Trophoblast cell (in vitro differentiated cells and primary cell): ENCODE measurements around the gene OR52B6.
A peak's percentile ranks its signal among the peaks of the same experiment; 100 is the strongest.
"Not testable (repeated sequence)": the region's sequence is repeated elsewhere in the genome, so short reads cannot be mapped to it uniquely, and the experiment has no call there.

ENCODE experiments used
- DNase-seq, 2 donors: peaks; one replicate each; pipeline ENCODE4 v3.0.0-alpha.2; 2016
- H2AFZ ChIP-seq: 2 replicates; pipeline ENCODE4 v1.6.1; 2013; ENCODE audit warnings: low read length, moderate library complexity, mild to moderate bottlenecking; ENCODE audit not compliant: insufficient read depth, poor library complexity
- H2AK5ac ChIP-seq: 2 replicates; pipeline ENCODE4 v1.6.1; 2013; ENCODE audit warnings: mild to moderate bottlenecking, low read length
- H2BK120ac ChIP-seq: 2 replicates; pipeline ENCODE4 v1.6.1; 2013; ENCODE audit warnings: low read length, mild to moderate bottlenecking, moderate library complexity; ENCODE audit not compliant: insufficient read depth, poor library complexity
- H2BK12ac ChIP-seq: 2 replicates; pipeline ENCODE4 v1.6.1; 2013; ENCODE audit warnings: mild to moderate bottlenecking, low read length, moderate library complexity
- H2BK5ac ChIP-seq: 2 replicates; pipeline ENCODE4 v1.6.1; 2013; ENCODE audit warnings: low read length, low read depth, moderate library complexity, mild to moderate bottlenecking; ENCODE audit not compliant: poor library complexity
- H3K14ac ChIP-seq: 2 replicates; pipeline ENCODE4 v1.6.1; 2013; ENCODE audit warnings: mild to moderate bottlenecking, low read length
- H3K18ac ChIP-seq: 2 replicates; pipeline ENCODE4 v1.6.1; 2013; ENCODE audit warnings: mild to moderate bottlenecking, low read length
- H3K23ac ChIP-seq: 2 replicates; pipeline ENCODE4 v1.6.1; 2013; ENCODE audit warnings: low read length
- H3K27ac ChIP-seq: 2 replicates; pipeline ENCODE4 v1.5.1; 2013; ENCODE audit warnings: low read depth, mild to moderate bottlenecking, inconsistent platforms, low read length, moderate library complexity
- H3K27me3 ChIP-seq: 2 replicates; pipeline ENCODE4 v1.6.1; 2013; ENCODE audit warnings: inconsistent platforms, mild to moderate bottlenecking, low read length, moderate library complexity; ENCODE audit not compliant: insufficient read depth
- H3K36me3 ChIP-seq, 2 experiments: 1 replicate in 1 of 2; 2 replicates in 1 of 2; pipeline ENCODE4 v1.6.1; 2013; ENCODE audit warnings: low read length in 2 of 2, mild to moderate bottlenecking in 2 of 2, moderate library complexity in 1 of 2; ENCODE audit not compliant: insufficient read depth in 2 of 2, control insufficient read depth in 1 of 2
- H3K4ac ChIP-seq: 2 replicates; pipeline ENCODE4 v1.6.1; 2013; ENCODE audit warnings: low read depth, mild to moderate bottlenecking, low read length, moderate library complexity
- H3K4me1 ChIP-seq, 2 experiments: 1 replicate in 1 of 2; 2 replicates in 1 of 2; pipeline ENCODE4 v1.6.1; 2013; ENCODE audit warnings: low read length in 2 of 2, mild to moderate bottlenecking in 2 of 2, moderate library complexity in 1 of 2; ENCODE audit not compliant: insufficient read depth in 2 of 2, control insufficient read depth in 1 of 2
- H3K4me2 ChIP-seq: 2 replicates; pipeline ENCODE4 v1.6.1; 2013; ENCODE audit warnings: inconsistent platforms, mild to moderate bottlenecking, low read length, moderate library complexity
- H3K4me3 ChIP-seq: 2 replicates; pipeline ENCODE4 v1.5.1; 2013; ENCODE audit warnings: mild to moderate bottlenecking, low read depth, low read length, inconsistent platforms
- H3K79me1 ChIP-seq: one replicate; pipeline ENCODE4 v1.6.1; 2013; ENCODE audit warnings: low read length
- H3K79me2 ChIP-seq: 2 replicates; pipeline ENCODE4 v1.6.1; 2013; ENCODE audit warnings: low read length, mild to moderate bottlenecking; ENCODE audit not compliant: control insufficient read depth, insufficient read depth, poor library complexity
- H3K9ac ChIP-seq: 2 replicates; pipeline ENCODE4 v1.6.1; 2013; ENCODE audit warnings: mild to moderate bottlenecking, low read length
- H3K9me3 ChIP-seq: 2 replicates; pipeline ENCODE4 v1.6.1; 2013; ENCODE audit warnings: low read depth, mild to moderate bottlenecking, control low read depth, inconsistent platforms, low read length; ENCODE audit not compliant: insufficient read depth
- H4K12ac ChIP-seq: 2 replicates; pipeline ENCODE4 v1.6.1; 2013; ENCODE audit warnings: low read depth, mild to moderate bottlenecking, low read length, moderate library complexity
- H4K8ac ChIP-seq: 2 replicates; pipeline ENCODE4 v1.6.1; 2013; ENCODE audit warnings: low read depth, mild to moderate bottlenecking, low read length, moderate library complexity
- H4K91ac ChIP-seq: one replicate; pipeline ENCODE4 v1.6.1; 2013; ENCODE audit warnings: low read depth, mild to moderate bottlenecking, low read length, moderate library complexity
- WGBS: extraction: QIAGEN DNeasy Blood & Tissue Kit; methylation state at CpG from one replicate; pipeline ENCODE4 v1.1.7; 2013; ENCODE audit warnings: missing lambda C conversion rate; ENCODE audit not compliant: insufficient read length, insufficient coverage; ENCODE audit errors: extremely low coverage; 5-methylcytosine and 5-hydroxymethylcytosine counted together

The OR52B6 gene

DNA sequence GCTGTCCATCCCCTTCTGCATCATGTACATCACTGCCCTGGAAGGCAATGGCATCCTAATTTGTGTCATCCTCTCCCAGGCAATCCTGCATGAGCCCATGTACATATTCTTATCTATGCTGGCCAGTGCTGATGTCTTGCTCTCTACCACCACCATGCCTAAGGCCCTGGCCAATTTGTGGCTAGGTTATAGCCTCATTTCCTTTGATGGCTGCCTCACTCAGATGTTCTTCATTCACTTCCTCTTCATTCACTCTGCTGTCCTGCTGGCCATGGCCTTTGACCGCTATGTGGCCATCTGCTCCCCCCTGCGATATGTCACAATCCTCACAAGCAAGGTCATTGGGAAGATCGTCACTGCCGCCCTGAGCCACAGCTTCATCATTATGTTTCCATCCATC, 337 bp downstream of the OR52B6 start:
- Histone ChIP-seq H2BK5ac (no peak overlapping the region), H4K91ac (no peak overlapping the region), H3K4me2 (no peak overlapping the region), H2BK120ac (no peak overlapping the region), H3K9me3 (no peaks in the 10 kb centered on the region), H2BK12ac (no peak overlapping the region), H3K4ac (no peak overlapping the region), H3K18ac (no peak overlapping the region), H4K8ac (no peak overlapping the region), H2AK5ac (no peak overlapping the region), H3K36me3 (no peaks in the 10 kb centered on the region), H3K79me1 (no peaks in the 10 kb centered on the region), H3K79me2 (no peaks in the 10 kb centered on the region), H3K9ac (no peak overlapping the region), H4K12ac (no peak overlapping the region), H3K23ac (no peak overlapping the region), H3K14ac (no peak overlapping the region), H3K27ac (no peak overlapping the region), H3K4me3 (no peak overlapping the region), H3K27me3 (no peaks in the 10 kb centered on the region), H3K4me1 (no peaks in the 10 kb centered on the region), H2AFZ (no peak overlapping the region)
- no peak for DNase-seq
- WGBS, result no CpG with 5 or more reads among the region's 4 CpGs

DNA sequence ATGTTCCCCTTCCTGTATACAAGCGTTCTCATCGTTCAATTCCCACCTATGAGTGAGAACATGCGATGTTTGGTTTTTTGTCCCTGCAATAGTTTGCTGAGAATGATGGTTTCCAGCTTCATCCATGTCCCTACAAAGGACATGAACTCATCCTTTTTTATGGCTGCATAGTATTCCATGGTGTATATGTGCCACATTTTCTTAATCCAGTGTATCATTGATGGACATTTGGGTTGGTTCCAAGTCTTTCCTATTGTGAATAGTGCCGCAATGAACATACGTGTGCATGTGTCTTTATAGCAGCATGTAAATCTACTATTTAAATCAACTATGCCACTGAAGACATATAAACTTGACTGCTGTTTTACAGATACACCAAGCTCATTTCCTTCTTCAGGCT, 3.8 kb downstream of the OR52B6 start:
- H2BK120ac ChIP-seq, H3K9me3 ChIP-seq, H3K4ac ChIP-seq, H3K4me3 ChIP-seq, H3K4me1 ChIP-seq, H2BK12ac ChIP-seq, H3K14ac ChIP-seq, H3K79me2 ChIP-seq, H3K9ac ChIP-seq, H4K12ac ChIP-seq, H3K36me3 ChIP-seq, H3K27ac ChIP-seq, H4K91ac ChIP-seq, H3K27me3 ChIP-seq, H3K4me2 ChIP-seq, H3K18ac ChIP-seq, H4K8ac ChIP-seq, H3K79me1 ChIP-seq, H2AK5ac ChIP-seq, H2AFZ ChIP-seq, DNase-seq, H3K23ac ChIP-seq, H2BK5ac ChIP-seq: not testable (repeated sequence)
- WGBS, result no CpG with 5 or more reads among the region's 5 CpGs

DNA sequence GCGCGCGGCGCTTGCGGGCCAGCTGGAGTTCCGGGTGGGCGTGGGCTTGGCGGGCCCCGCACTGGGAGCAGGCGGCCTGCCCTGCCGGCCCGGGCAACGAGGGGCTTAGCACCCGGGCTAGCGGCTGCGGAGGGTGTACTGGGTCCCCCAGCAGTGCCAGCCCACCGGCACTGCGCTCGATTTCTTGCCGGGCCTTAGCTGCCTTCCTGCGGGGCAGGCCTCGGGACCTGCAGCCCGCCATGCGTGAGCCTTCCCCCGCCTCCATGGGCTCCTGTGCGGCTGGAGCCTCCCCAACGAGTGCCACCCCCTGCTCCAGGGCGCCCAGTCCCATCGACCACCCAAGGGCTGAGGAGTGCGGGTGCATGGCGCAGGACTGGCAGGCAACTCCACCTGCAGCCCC, 9.2 kb downstream of the OR52B6 start:
- H3K4me2 ChIP-seq, H4K91ac ChIP-seq, DNase-seq, H2BK5ac ChIP-seq, H2BK12ac ChIP-seq, H3K9ac ChIP-seq, H3K23ac ChIP-seq, H3K27me3 ChIP-seq, H3K4ac ChIP-seq, H3K9me3 ChIP-seq, H3K36me3 ChIP-seq, H2AK5ac ChIP-seq, H3K79me2 ChIP-seq, H3K14ac ChIP-seq, H2AFZ ChIP-seq, H3K4me3 ChIP-seq, H3K79me1 ChIP-seq, H4K12ac ChIP-seq, H4K8ac ChIP-seq, H2BK120ac ChIP-seq, H3K27ac ChIP-seq, H3K18ac ChIP-seq, H3K4me1 ChIP-seq: not testable (repeated sequence)
- WGBS, result no CpG with 5 or more reads among the region's 31 CpGs

DNA sequence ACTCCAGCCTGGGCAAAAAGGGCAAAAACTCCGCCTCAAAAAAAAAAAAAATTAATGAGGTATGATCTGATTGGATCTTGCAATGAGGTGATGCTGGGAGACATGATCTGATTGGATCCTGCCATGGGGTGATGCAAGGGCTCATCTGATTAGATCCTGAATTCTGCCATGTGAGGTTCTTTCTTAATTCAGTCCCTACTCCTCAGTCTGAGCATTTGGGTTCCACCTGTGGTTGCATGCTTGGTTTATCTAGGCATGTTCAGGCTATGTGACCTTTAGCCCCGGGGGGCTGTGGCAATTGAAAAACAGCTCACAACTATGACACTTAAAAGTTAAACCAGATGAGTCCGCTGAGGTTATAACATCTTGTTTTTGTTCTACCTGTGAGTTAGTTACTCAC, 10.9 kb downstream of the OR52B6 start:
- Histone ChIP-seq H3K23ac (no peak overlapping the region), H3K18ac (no peak overlapping the region), H3K79me2 (peaks cover under 1% of the 10 kb centered on the region), H3K14ac (no peak overlapping the region), H3K9ac (no peak overlapping the region), H3K4me2 (no peak overlapping the region), H3K36me3 (no peaks in the 10 kb centered on the region), H4K91ac (no peak overlapping the region), H2BK5ac (no peak overlapping the region), H4K8ac (no peak overlapping the region), H3K4me1 (no peaks in the 10 kb centered on the region), H2AFZ (no peak overlapping the region), H3K4ac (no peak overlapping the region), H2BK120ac (no peak overlapping the region), H3K9me3 (peaks cover 4% of the 10 kb centered on the region), H2BK12ac (no peak overlapping the region), H3K27me3 (no peaks in the 10 kb centered on the region), H3K27ac (no peak overlapping the region), H2AK5ac (no peak overlapping the region), H4K12ac (no peak overlapping the region), H3K79me1 (peaks cover 4% of the 10 kb centered on the region), H3K4me3 (no peak overlapping the region)
- no CpG with 5 or more reads among the region's 3 CpGs for WGBS
- DNase-seq, result peak; percentile 83 to 88
